ENCODE measurements around the gene NPW. TPM values are rescaled to one million over a fixed set of nuclear protein-coding genes. Genes with fewer than 3 reads are reported as not detected.

The NPW gene
- total RNA-seq, 1 donor from 2014 or later = not detected

DNA sequence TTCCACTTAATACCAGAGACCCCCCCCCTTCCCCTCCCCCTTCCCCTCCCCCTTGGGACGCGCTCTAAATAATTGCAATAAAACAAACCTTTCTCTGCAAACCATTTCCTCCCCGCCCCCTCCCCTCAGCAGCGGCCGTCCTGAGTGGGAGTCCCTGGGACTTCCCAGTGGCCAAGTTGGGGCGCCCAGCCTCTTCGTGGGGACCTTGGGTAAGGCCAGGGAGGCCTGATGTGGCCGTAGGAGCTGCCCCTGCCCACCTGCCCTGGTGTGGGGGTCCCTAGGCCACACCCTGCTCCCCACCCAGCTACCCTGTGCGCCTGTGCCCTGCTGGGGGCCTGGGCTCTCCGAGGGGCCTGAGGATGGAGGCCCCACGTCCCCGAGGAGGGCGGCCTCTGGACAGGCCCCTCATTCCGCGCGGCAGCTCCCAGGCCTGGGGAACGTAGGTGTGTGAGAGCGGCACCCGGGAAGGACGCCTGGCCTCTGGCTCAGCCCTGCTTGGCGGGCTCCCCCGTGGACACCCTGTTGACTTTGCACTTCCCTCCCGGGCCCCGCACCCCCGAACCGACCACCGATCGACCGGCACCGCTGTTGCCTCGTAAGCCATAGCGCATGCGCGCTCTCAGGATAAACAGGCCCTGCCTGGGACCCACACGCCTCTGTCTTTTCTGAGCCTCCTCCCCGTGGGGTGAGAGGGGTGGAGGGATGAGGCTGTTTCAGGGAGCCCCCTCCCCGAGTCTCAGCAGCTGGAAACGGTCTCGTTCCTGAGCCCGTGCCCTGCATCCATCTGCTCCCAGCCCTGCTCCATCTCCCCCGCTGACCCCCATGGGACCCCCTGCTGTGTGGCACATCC is 19.0 kb downstream of the NPW start:
- TF ChIP-seq, protein P1, sequence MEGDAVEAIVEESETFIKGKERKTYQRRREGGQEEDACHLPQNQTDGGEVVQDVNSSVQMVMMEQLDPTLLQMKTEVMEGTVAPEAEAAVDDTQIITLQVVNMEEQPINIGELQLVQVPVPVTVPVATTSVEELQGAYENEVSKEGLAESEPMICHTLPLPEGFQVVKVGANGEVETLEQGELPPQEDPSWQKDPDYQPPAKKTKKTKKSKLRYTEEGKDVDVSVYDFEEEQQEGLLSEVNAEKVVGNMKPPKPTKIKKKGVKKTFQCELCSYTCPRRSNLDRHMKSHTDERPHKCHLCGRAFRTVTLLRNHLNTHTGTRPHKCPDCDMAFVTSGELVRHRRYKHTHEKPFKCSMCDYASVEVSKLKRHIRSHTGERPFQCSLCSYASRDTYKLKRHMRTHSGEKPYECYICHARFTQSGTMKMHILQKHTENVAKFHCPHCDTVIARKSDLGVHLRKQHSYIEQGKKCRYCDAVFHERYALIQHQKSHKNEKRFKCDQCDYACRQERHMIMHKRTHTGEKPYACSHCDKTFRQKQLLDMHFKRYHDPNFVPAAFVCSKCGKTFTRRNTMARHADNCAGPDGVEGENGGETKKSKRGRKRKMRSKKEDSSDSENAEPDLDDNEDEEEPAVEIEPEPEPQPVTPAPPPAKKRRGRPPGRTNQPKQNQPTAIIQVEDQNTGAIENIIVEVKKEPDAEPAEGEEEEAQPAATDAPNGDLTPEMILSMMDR (IDR thresholded peaks at IDR 0.05; ENCODE audit: insufficient read depth, low read length, severe bottlenecking) = no peak
- H3K36me3 ChIP-seq (ENCODE audit: control insufficient read depth, insufficient read depth, low read length) = peaks cover 2% of the 10 kb centered on the region
- DNase-seq (ENCODE audit: low read depth) (no peak), FAIRE-seq (no peak)
- H3K4me3 ChIP-seq (ENCODE audit: low read depth, low read length) = no peak overlapping the region
- no peaks in the 10 kb centered on the region for H3K27me3 ChIP-seq (ENCODE audit: control insufficient read depth, insufficient read depth, low read length)

DNA sequence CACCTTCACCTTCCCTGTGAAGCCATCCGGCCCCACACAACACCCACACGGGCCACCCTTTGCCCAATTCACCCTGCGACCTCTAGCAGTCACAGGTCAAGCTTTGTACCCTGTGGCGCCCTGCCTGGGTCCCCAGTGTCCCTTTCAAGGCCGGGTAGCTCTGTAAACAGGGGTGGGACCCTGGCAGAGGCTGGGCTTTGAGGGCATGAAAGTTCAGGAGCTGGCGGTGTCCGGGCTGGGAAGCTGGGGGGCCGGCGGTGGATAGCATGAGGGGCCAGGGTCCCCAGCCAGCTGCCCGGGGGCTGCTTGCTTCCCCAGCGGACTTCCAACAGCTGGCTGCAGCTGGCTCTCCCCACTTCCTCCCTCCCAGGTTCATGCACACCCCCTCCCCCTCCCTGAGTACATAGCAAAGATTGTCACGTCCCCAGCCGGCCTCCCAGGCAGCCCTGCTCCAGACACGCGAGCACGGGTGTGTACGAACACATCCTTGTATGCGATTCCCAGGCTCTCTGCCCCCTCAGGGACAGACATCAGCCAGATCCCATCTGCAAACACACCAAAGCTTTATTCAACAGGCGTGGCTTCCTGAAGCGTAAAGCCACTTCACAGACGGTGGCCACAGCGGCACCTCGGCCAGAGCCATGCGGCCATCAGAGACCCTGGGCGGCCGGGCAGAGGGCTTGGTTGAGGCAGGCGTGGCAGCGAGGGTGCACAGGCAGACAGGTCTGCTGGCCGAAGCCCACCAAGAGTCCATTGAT is 19.9 kb downstream of the NPW start:
- TF ChIP-seq, protein P1 (IDR thresholded peaks at IDR 0.05; ENCODE audit: insufficient read depth, low read length, severe bottlenecking) = no peak
- peak; percentile 35 for DNase-seq (ENCODE audit: low read depth)
- no peaks in the 10 kb centered on the region for H3K27me3 ChIP-seq (ENCODE audit: control insufficient read depth, insufficient read depth, low read length)
- no peak overlapping the region for H3K4me3 ChIP-seq (ENCODE audit: low read depth, low read length)
- H3K36me3 ChIP-seq (ENCODE audit: control insufficient read depth, insufficient read depth, low read length) = peaks cover 2% of the 10 kb centered on the region
- no peak for FAIRE-seq

DNA sequence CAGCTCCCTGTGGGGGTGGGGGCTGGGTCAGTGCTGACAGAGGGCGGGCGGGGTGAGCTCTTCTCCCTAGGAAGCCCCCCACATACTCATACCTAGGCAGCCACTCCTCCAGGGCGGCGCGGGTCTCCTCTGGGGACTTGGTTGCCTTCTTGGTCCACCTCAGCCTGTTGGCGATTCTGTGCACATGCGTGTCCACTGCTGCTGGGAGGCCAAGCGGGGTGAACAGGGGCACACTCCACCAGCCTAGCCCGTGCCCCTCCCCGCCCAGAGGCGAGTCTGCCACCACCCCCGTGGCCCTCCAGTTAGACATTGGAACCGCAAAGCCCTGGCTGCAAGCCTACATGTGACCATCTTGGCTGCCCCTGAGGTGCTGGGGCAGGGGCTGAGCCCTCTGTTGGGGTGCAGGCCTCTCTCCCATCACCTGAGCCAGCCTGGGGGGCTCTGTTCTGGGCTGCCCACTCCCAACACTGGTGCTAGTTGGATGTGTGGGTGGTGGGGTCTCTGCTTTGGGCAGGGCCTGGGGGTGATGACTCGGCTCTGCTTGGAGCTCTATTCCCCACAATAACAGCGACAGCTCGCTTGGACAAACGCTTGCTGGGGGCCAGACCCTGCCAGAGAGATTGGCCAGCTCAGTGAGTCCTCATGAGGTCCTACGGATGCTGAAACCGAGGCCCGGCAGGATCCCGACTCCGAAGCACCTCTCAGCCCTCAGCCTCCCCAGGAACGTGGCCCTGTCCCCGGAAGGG is 20.6 kb downstream of the NPW start:
- TF ChIP-seq, protein P1 (IDR thresholded peaks at IDR 0.05; ENCODE audit: insufficient read depth, low read length, severe bottlenecking) = no peak
- no peak overlapping the region for H3K4me3 ChIP-seq (ENCODE audit: low read depth, low read length)
- no peak for FAIRE-seq
- H3K36me3 ChIP-seq (ENCODE audit: control insufficient read depth, insufficient read depth, low read length) = peaks cover 2% of the 10 kb centered on the region
- DNase-seq (ENCODE audit: low read depth) = no peak
- H3K27me3 ChIP-seq (ENCODE audit: control insufficient read depth, insufficient read depth, low read length) = no peaks in the 10 kb centered on the region

DNA sequence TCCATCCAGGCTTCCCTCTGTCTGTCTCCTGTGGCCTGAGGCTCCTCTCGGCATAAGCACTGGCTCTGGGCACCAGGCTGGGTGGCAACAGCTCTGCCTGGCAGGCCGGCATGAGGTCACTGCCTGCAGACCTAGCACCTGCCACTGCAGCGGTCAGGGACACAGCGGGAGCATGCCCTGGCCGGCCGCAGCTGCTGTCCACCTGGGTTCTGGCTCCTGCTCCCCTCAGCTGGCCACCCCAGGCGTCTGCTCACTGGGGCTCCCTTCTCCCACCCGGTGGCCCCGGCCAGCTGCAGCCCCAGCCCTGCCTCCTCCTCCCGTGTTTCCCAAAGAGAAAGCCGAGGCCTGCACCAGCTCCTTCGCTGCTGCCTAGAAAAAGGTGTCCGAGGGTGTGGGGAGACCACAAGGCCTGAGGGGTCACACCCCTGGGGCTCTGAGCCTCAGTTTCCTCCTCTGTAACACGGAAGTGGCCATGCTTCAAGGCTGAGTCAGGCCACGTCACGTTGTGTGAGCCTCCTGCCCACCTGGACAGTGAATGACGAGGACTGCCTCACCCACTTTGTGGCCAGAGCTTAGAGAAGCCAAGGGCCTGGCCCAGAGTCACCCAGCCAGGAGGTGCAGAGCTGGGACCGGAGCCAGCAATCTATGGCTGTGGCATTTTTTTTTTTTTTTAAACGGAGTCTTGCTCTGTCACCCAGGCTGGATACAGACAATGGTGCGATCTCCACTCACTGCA is 21.4 kb downstream of the NPW start:
- FAIRE-seq (no peak), DNase-seq (ENCODE audit: low read depth) (peak; percentile 85)
- H3K27me3 ChIP-seq (ENCODE audit: control insufficient read depth, insufficient read depth, low read length) = no peaks in the 10 kb centered on the region
- TF ChIP-seq, protein P1 (IDR thresholded peaks at IDR 0.05; ENCODE audit: insufficient read depth, low read length, severe bottlenecking) = no peak
- H3K36me3 ChIP-seq (ENCODE audit: control insufficient read depth, insufficient read depth, low read length) = peaks cover 2% of the 10 kb centered on the region
- no peak overlapping the region for H3K4me3 ChIP-seq (ENCODE audit: low read depth, low read length)

DNA sequence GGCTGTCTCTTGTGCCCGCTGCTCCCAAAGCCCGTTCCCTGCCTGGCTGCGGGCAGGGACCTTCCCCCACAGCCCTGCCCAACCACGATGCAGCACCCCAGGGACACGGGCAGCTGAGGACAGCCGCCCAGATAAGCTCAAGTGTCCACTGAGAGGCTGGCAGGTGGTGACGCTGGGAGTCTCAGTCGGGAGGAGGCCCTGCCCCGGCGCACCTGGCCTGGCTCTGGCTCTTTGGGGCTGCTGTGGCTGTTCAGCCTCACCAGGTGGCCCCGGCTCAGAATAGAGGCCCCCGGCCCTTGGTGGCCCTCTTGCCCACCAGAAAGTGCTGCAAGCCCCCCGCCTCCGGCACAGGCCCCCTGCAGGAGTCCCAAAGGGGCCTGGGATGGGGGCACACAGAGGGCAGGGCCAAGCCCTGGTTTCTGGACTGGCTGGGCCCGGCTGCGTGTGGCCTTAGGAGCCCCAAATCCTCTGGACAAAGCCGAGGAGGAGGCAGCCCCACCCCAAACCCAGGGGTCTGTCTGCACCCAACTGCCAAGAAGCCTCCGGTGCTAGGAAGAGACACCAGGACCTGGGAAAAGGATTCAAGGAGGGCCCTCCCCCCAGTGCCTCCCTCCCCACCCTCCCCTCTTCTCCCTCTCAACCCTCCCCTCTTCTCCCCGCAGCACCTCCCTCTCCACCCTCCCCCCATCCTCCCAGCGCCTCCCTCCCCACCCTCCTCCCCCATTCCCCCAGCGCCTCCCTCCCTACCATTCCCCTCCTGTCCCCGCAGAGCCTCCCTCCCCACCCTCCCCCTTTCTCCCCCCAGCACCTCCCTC is 22.8 kb downstream of the NPW start:
- no peak overlapping the region for H3K4me3 ChIP-seq (ENCODE audit: low read depth, low read length)
- H3K27me3 ChIP-seq (ENCODE audit: control insufficient read depth, insufficient read depth, low read length) = no peaks in the 10 kb centered on the region
- no peaks in the 10 kb centered on the region for H3K36me3 ChIP-seq (ENCODE audit: control insufficient read depth, insufficient read depth, low read length)
- no peak for FAIRE-seq
- TF ChIP-seq, protein P1 (IDR thresholded peaks at IDR 0.05; ENCODE audit: insufficient read depth, low read length, severe bottlenecking) = no peak
- no peak for DNase-seq (ENCODE audit: low read depth)

Data from bronchial epithelial cell (primary cell).